ENCODE data around the gene IFT43. TPM values are rescaled to one million over a fixed set of nuclear protein-coding genes. Genes with fewer than 3 reads are reported as not detected.

IFT43 gene
- total RNA-seq, 1 experiment from 2014 or later = 53.2 TPM

DNA sequence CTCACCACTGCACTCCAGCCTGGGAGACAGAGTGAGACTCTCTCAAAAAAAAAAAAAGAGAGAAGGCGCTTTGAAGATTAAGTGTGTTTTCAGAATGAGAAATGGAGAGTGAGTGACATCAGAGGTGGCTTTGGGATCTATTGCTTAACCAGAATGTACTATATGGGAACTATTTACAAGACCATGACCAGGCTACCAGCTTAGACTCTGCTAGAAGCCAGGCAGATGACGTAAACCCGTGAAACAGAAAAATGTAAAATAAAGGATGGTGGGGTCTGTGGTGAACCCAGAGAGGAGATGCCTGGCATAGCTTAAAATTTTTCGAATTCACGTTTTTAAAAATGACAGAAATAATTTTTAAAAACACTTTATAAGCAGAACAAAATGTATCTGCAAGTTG lies 82.0 kb downstream of the IFT43 start:
- no peak for DNase-seq (ENCODE audit: extremely low read depth, low read depth)

DNA sequence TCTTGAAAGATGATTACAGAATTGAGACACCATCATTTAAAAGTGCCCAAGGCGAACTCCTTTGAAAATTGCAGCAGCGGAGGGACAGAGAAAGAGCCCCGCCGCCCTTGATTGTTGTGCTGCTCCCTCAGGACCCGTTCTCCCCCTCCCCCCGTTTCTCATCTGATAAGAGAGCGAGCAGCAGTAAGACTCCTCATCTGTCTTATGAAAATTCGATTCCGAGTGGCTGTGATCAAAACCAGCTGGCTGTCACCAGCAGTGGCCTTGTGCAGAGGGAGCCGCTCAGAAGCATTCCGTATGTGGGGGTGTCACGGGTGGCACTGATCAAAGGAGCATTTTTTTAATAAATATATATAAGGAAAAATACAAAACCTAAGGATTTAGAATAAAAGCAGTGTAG lies 88.2 kb downstream of the IFT43 start:
- no peak for DNase-seq (ENCODE audit: extremely low read depth, low read depth)

- no peak for DNase-seq (ENCODE audit: extremely low read depth, low read depth)
These were observed 91.8 kb downstream of the IFT43 start for GRCh38 chr14:76077340-76077739.

GRCh38 chr14:76078501-76078900 lies 92.9 kb downstream of the IFT43 start:
- DNase-seq (ENCODE audit: extremely low read depth, low read depth) = no peak

DNA sequence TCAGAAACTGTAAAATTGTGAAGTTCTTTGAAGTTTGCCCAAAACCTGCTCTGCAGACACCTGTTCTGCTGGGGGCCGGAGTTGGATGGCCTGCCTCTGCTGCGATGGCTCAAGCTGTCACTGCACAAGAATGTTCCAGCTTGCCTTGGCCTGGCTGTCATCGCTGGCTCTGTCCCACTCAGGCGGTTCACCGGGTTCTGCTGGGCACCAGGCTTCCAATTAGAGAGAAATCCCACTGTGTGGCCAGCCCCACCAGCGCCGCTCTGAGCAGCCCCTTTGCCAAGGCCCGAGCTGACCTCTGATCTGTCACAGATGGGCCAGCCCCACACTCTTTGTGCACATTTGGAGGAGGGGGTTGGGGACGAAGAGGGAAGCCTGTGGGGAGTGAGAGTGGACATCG lies 94.5 kb downstream of the IFT43 start:
- no peak for DNase-seq (ENCODE audit: extremely low read depth, low read depth)

DNA sequence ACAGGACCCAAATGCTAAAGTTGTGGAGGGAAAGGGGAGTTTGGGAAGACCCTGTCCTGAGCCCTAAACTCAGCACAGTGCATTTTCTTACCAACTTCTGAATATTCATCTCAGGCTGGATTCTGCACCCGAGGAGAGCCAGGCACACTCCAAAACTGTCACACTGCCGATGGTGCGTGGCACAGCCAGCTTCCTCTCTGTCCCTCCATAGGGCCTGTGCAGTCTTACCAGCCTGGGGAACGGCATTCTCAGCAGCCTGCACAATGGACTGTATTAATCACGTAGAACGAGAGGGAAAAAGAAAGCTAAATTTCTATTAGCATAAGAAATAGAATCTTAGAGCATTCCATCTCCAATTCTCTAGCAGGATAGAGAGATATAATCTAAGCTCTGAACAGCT lies 94.9 kb downstream of the IFT43 start:
- DNase-seq (ENCODE audit: extremely low read depth, low read depth) = no peak

GRCh38 chr14:76081642-76082041 lies 96.1 kb downstream of the IFT43 start:
- DNase-seq (ENCODE audit: extremely low read depth, low read depth) = no peak

DNA sequence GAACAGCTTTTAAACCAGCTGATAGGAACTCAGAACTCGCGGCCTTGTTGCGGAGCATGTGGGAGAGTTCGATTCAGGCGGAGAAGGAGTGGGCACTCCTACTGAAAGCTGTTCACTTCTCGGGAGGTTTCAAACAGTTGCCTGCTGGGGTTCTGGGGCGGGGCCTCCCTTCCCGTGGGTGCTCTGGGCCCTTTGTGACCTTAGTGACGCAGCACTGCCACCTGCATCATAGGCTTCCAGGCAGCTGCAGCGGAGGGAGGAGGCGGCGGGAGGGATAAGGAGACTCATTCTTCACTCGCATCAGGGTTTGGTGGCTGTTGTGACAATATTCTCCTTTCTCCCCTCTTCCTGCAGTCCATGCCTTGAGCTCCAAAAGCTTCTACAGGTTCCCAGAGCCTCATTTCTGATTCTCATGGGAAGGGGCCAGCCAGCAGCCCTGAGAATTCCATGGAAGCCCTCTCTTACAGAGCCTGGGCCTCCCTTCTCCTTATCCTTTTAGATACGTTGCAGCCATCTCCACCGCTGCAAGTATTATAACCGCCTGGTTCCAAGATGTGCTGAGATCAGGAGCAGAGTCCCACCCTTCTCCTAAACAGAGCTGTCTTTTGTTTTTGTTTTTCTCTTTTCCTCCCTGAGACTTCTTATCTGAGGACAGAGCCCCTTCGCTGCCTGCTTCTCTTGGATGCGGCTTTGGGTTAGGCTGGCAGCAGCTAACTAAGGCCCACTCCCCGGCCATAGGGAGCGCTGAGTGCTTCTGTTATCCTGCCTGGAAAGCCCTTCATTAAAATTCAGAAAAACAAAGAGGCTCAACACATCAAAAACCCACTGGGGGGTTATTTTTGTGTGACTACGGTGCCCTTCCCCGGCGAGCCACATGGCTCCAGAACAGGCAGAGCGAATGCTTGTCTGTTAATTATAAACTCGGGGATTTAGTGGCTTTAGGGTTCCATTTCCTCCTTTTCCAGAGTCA lies 98.5 kb downstream of the IFT43 start:
- no peak for DNase-seq (ENCODE audit: extremely low read depth, low read depth)

- DNase-seq (ENCODE audit: extremely low read depth, low read depth) = no peak
These were observed 99.8 kb downstream of the IFT43 start for GRCh38 chr14:76085358-76085757.

GRCh38 chr14:76086636-76087035 lies 101.1 kb downstream of the IFT43 start:
- no peak for DNase-seq (ENCODE audit: extremely low read depth, low read depth)

- no peak for DNase-seq (ENCODE audit: extremely low read depth, low read depth)
These were observed 102.8 kb downstream of the IFT43 start for GRCh38 chr14:76088326-76088725.

DNA sequence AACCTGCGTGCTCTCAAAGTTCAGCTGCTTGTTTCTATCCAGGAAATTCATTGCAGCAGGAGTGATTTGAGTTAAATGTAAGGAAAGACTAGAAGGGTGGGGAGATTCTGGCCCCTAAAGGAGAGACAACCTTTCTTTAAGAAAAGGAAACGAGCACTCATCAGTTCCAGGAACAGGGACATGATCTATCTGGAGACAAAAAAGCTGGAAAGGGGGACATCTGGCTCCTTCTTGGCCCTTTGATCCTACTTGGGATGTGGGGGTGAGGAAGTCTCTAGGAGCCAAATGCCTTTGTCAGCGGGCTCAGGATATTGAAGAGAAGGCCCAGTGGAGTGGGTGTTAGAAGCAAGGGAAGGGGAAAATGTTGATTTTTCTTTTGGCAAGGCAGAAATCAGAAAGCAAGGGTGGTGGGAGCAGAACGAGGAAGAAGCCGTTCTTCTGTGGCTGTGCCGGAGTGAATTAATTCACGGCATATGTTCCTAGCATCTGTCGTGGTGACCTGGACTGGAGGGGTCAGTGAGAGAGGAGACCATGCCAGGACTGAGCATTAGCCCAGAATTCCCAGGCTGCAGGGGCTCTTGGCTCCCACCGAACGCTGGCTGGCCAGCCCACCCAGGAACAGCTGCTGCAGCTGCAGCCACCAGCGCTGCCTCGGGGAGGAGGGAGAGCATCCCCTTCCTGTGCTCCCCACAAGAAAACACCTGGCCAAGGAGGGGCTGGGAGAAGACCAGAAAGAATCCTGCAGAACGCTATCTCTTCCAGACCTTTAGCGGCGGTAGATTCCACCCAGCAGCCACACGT lies 103.4 kb downstream of the IFT43 start:
- DNase-seq (ENCODE audit: extremely low read depth, low read depth) = no peak

GRCh38 chr14:76089575-76089974 lies 104.0 kb downstream of the IFT43 start:
- no peak for DNase-seq (ENCODE audit: extremely low read depth, low read depth)

DNA sequence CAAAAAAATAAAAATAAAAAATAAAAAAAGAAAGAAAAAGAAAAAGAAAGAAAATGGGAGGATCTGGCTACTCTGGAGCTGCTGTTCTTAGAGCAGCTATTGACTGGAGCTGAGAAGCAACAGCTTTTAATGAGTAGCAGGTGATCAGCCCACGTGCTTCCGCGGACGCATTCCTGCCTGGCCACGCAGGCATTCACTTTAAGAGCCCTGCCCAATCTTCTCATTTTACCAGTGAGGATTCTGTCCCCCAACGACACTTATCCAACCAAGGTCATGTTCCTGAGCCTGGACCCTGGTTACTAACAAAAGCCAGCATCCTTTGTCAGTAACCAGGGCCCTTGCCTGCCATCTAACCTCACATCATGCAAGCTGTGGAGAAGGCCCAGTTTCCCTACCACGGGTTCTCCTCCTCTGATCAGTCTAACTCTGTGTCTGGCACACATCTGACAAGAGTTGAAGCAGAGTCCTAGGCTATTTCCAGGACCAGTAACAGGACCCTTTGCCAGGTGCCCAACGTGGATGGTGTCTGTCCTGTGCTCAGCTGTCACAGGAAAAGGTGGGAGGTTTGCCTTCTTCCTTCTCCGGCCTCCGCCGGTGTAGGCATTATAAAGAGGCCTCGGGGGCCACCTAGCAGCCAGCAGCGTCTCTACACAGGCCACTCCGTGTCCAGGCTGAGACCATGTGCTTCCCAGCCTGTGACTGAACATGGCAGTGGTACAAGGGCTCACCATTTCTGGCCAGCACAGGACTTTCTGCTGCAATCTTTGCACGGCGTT lies 105.2 kb downstream of the IFT43 start:
- peak; percentile 4 for DNase-seq (ENCODE audit: extremely low read depth, low read depth)

DNA sequence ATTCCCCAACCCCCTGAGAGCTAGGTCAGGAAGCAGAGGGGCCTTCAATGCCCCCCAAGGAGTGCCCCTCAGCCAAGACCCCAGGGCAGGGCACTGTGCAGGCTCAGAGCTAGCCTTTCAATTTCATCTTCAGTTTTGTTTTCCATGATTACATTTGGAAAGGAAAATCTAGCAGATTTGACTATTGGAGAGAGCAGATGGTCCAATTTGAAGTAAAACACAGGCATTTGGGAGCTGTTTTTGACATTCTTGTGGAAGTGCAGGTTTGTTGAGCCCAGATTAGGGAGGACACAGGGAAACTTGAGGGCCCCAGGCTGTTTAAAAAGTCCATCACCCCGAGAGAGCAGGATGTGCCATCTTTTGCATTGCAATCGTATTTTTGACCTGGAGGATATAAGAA lies 107.5 kb downstream of the IFT43 start:
- no peak for DNase-seq (ENCODE audit: extremely low read depth, low read depth)

DNA sequence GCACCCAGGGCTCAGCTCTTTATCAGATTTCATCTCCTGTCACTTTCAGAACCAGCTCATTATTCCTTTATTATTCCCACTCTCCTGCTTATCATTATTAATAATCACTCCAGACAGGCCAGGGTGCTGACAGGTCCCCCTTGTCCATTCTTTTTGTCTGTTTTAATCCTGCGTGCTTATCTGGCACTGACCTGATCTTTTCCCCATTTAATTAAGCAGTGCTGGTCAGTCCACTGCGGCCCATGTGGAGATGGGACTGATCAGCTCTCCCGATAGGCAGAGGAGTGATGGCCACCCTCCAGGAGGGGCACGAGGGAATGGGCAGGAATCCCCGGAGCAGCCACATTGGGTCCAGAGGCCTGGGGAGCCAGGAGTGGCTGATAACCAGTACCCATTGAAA lies 110.7 kb downstream of the IFT43 start:
- DNase-seq (ENCODE audit: extremely low read depth, low read depth) = no peak

DNA sequence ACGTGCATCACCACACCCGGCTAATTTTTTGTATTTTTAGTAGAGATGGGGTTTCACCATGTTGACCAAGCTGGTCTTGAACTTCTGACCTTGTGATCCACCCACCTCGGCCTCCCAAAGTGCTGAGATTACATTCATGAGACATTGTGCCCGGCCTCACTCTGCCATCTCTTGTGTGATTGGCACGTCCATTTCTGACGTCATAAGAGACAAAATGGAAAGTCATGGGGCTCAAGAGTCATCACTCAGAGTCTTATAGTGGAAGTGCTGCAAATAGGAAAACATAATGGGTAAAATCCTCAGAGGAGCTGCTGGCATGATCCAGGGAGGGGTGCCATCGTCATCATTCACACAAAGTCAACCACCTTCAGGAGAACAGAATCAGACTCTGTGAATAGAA lies 112.0 kb downstream of the IFT43 start:
- DNase-seq (ENCODE audit: extremely low read depth, low read depth) = no peak

- no peak for DNase-seq (ENCODE audit: extremely low read depth, low read depth)
These were observed 112.5 kb downstream of the IFT43 start for GRCh38 chr14:76098047-76098446.

DNA sequence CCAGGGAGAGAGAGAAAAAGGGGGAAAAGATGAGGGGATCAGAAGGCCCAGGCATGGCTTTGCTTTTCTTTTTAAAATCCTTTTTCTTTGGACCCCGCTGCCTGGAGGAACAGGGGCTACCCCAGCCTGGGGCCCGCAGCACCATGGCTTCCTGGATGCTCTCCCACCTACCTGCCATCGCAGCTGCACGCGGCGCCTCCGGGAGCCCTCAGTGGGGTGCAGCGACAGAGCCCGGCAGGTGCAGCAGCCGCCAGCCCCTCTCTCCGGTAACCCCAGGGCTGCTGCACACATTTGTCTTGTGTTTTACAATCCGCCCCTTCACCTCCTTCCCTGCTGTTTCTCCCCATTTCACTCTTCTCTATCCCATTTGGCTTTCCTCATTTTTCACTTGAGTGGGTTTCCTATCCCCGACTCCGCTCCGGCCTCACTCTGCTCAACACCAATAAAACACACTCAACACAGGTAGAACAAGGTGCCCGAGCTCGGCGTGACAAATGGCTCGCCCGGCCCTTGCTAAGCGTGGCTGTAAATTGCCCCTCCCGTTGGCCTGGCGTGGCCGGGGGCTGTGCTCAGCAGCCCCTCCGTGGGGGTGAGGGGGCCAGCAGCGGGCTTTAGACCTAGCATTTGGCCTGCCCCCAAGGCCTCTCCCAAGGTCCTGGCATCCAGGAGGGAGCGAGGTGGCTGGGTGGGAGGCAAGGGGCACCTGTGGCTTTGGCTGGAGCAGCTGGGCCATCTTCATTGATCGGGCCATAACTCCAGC lies 113.5 kb downstream of the IFT43 start:
- DNase-seq (ENCODE audit: extremely low read depth, low read depth) = no peak

GRCh38 chr14:76100236-76100635 lies 114.7 kb downstream of the IFT43 start:
- no peak for DNase-seq (ENCODE audit: extremely low read depth, low read depth)

Measured in NCI-H460 (cell line).